ENCODE results near the gene PTPRE.

- TF ChIP-seq CTCF (IDR thresholded peaks at IDR 0.05; ENCODE audit: low read depth, low read length, poor library complexity, severe bottlenecking) (no peak), EZH2phosphoT487 (IDR thresholded peaks at IDR 0.05; ENCODE audit: borderline replicate concordance, low read length) (no peak)
These were observed 33.9 kb upstream of the PTPRE start for GRCh38 chr10:127872871-127873600.
